Activated CD4-positive, alpha-beta T cell treated with anti-CD3 and anti-CD28 coated beads, Interleukin-2, amount 10 ng/mL, durations not matched to agents 7 days and 5 days (primary cell): ENCODE results near the gene GAPVD1. TPM values are rescaled to one million over a fixed set of nuclear protein-coding genes. Genes with fewer than 3 reads are reported as not detected.

ENCODE experiments used
- CTCF ChIA-PET: fragments of 350-600 bp; sonication (Branson Sonifier 250); formaldehyde crosslinking; loops from one replicate; lab custom pipeline; 2021; ENCODE audit warnings: antibody characterized with exemption; lab: Charles Lee
- POLR2A ChIA-PET: fragments of 350-600 bp; sonication (Branson Sonifier 250); formaldehyde crosslinking; loops from one replicate; lab custom pipeline; 2021; ENCODE audit warnings: antibody characterized with exemption; lab: Charles Lee
- DNase-seq: peaks from one replicate; pipeline ENCODE4 v3.0.0-alpha.2; 2020
- H3K27ac Mint-ChIP-seq: one replicate; pipeline ENCODE4 v1.8.0; 2021; ENCODE audit warnings: mild to moderate bottlenecking, moderate library complexity, mixed read lengths
- H3K27me3 Mint-ChIP-seq: one replicate; pipeline ENCODE4 v1.8.0; 2021; ENCODE audit warnings: mixed read lengths
- H3K36me3 Mint-ChIP-seq: one replicate; pipeline ENCODE4 v1.8.0; 2021; ENCODE audit warnings: low read depth, mixed read lengths
- H3K4me1 Mint-ChIP-seq: one replicate; pipeline ENCODE4 v1.8.0; 2021; ENCODE audit warnings: mixed read lengths
- H3K4me3 Mint-ChIP-seq: one replicate; pipeline ENCODE4 v1.8.0; 2021; ENCODE audit warnings: mild to moderate bottlenecking, moderate library complexity, mixed read lengths
- H3K9me3 Mint-ChIP-seq: one replicate; pipeline ENCODE4 v1.8.0; 2021; ENCODE audit warnings: mixed read lengths
- total RNA-seq, 2 experiments: library from RNA; stranded (reverse); gene quantifications; one replicate each; pipeline ENCODE4 v1.2.3, GENCODE V29; 2021

Gene GAPVD1
- total RNA-seq, 2 experiments from 2014 or later, result 49.7 to 53.6 TPM

DNA sequence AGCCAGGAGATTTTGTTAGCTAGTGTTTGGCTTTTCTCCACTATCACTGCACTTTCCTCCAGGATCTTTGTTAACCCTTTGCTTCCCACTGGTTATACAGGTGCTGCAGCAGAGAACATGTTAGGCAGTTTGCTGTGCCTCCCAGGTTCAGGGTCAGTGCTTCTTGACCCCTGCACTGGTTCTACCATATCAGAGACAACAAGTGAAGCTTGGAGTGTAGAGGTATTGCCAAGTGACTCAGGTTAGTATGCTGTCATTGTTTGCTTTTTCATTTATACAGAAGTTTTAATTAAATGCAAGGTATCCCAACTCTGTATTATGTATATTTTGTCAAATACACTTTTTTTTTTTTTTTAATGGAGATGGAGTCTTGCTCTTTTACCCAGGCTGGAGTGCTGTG is 68.4 kb downstream of the GAPVD1 start:
- Mint-ChIP-seq H3K4me3 (no peak overlapping the region), H3K36me3 (peaks cover 52% of the 10 kb centered on the region), H3K9me3 (no peaks in the 10 kb centered on the region), H3K27me3 (no peaks in the 10 kb centered on the region), H3K4me1 (peaks cover 10% of the 10 kb centered on the region), H3K27ac (no peak overlapping the region)
- POLR2A ChIA-PET, result no interaction called here
- no peak for DNase-seq
- CTCF ChIA-PET, result interaction anchor here (0.6 kb wide), 1 partner anchor 13 kb away, joined by 5 read pairs; no protein-coding TSS in a partner anchor

DNA sequence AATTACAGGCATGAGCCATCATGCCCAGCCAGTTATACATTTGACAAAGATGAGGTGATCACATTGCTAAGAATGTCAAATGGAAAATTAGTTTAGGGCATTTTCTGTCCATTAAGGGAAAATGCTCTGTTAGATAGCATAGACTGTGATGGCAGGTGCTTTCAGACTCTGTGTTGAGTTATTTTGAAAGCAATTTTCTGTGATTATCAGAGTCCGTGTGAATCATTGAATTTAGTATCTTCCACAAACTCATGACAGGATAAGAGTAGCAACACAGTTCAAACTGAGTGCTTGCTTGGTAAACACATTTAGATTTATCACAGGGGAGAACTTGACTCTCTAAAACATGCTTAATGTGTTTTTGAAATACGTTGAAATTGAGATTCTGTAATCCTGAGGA is 69.0 kb downstream of the GAPVD1 start:
- H3K4me1 Mint-ChIP-seq, result peaks cover 10% of the 10 kb centered on the region
- CTCF ChIA-PET, result interaction anchor here (0.7 to 1.1 kb wide), 2 partner anchors 32 to 477 kb away, joined by 3 read pairs; partner anchors contain the start of gene WDR38
- no peaks in the 10 kb centered on the region for H3K9me3 Mint-ChIP-seq
- POLR2A ChIA-PET, result no interaction called here
- H3K4me3 Mint-ChIP-seq, result no peak overlapping the region
- DNase-seq, result no peak
- H3K27me3 Mint-ChIP-seq, result no peaks in the 10 kb centered on the region
- H3K36me3 Mint-ChIP-seq, result peaks cover 50% of the 10 kb centered on the region
- no peak overlapping the region for H3K27ac Mint-ChIP-seq

DNA sequence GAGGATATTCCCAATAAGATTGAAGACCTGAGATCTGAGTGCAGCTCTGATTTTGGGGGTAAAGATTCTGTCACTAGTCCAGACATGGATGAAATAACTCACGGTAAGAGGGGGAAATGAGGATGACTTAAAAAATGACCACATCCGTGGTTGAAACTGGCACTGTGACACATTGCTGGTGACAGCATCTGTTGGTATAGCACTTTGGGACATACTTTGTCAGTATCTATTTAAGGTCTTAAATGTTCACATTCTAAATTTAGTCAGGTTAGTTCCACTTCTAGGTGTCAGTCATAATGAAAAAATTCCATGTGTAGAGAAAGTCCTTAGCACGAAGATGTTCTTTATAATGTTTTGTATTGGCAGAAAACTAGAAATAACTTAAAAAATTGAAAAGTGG is 70.9 kb downstream of the GAPVD1 start:
- H3K36me3 Mint-ChIP-seq, result peaks cover 46% of the 10 kb centered on the region
- CTCF ChIA-PET, result interaction anchor here (0.6 to 1.2 kb wide), 4 partner anchors 11 to 73 kb away, joined by 3 to 5 read pairs (median 4); no protein-coding TSS in a partner anchor
- POLR2A ChIA-PET, result no interaction called here
- DNase-seq, result peak; percentile 27
- H3K27ac Mint-ChIP-seq, result peak overlapping the region; percentile 20
- H3K27me3 Mint-ChIP-seq, result no peaks in the 10 kb centered on the region
- H3K9me3 Mint-ChIP-seq, result no peaks in the 10 kb centered on the region
- no peak overlapping the region for H3K4me3 Mint-ChIP-seq
- H3K4me1 Mint-ChIP-seq, result peaks cover 10% of the 10 kb centered on the region

DNA sequence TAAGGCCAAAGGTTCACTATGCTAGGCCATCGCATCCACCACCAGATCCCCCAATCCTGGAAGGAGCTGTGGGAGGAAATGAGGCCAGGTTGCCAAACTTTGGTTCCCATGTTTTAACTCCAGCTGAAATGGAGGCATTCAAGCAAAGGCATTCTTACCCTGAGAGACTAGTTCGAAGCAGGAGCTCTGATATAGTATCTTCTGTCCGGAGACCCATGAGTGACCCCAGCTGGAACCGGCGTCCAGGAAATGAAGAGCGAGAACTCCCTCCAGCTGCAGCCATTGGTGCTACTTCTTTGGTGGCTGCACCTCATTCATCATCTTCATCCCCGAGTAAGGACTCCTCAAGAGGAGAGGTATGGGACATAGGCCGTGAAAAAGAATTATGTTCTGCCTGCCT is 75.6 kb downstream of the GAPVD1 start:
- no peak for DNase-seq
- ChIA-PET POLR2A (no interaction called here), CTCF (no interaction called here)
- Mint-ChIP-seq H3K4me3 (no peak overlapping the region), H3K36me3 (peaks cover 38% of the 10 kb centered on the region), H3K4me1 (peaks cover 4% of the 10 kb centered on the region), H3K27ac (peak overlapping the region; percentile 65), H3K9me3 (no peaks in the 10 kb centered on the region), H3K27me3 (no peaks in the 10 kb centered on the region)

DNA sequence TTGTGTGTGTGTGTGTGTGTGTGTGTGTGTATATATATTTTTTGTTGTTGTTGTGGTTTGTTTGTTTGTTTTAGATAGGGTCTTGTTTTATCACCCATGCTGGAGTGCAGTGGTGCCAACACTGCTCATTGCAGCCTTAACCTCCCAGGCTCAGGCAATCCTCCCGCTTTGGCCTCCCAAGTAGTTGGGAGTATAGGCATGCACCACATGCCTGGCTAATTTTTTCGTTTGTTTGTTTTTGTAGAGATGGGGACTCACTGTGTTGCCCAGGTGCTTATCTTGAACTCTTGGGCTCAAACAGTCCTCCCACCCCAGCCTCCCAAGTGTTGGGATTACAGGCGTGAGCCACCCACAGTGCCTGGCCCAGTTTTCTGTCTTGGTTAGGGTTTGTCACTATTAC is 77.3 kb downstream of the GAPVD1 start:
- CTCF ChIA-PET, result no interaction called here
- H3K4me3 Mint-ChIP-seq, result no peak overlapping the region
- H3K27ac Mint-ChIP-seq, result no peak overlapping the region
- no peaks in the 10 kb centered on the region for H3K9me3 Mint-ChIP-seq
- POLR2A ChIA-PET, result no interaction called here
- no peaks in the 10 kb centered on the region for H3K27me3 Mint-ChIP-seq
- no peak for DNase-seq
- H3K4me1 Mint-ChIP-seq, result no peaks in the 10 kb centered on the region
- peaks cover 33% of the 10 kb centered on the region for H3K36me3 Mint-ChIP-seq

DNA sequence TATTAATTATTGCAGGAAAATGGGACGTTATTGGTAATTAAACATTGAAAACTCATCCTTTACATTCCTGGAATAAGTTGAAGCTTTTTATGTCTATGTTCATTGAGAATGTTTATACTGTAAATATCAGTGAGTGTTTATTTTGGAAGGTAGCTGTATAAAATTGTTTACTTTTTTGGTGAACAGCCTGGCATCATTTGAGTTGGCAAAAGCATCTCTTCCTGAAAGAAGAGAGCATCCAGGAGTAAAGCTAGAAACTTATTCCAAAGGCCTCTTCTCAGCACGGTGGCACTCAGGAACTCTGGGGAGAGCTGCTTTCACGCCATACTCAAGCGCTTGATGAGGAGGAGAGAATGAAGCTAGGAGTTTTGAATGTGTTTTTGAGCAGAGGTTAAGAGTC is 79.9 kb downstream of the GAPVD1 start:
- POLR2A ChIA-PET, result no interaction called here
- H3K27me3 Mint-ChIP-seq, result no peaks in the 10 kb centered on the region
- no peaks in the 10 kb centered on the region for H3K9me3 Mint-ChIP-seq
- no peak for DNase-seq
- H3K4me3 Mint-ChIP-seq, result no peak overlapping the region
- no peaks in the 10 kb centered on the region for H3K4me1 Mint-ChIP-seq
- CTCF ChIA-PET, result interaction anchor here (0.8 kb wide), 1 partner anchor 26 kb away, joined by 4 read pairs; no protein-coding TSS in a partner anchor
- no peak overlapping the region for H3K27ac Mint-ChIP-seq
- peaks cover 29% of the 10 kb centered on the region for H3K36me3 Mint-ChIP-seq

DNA sequence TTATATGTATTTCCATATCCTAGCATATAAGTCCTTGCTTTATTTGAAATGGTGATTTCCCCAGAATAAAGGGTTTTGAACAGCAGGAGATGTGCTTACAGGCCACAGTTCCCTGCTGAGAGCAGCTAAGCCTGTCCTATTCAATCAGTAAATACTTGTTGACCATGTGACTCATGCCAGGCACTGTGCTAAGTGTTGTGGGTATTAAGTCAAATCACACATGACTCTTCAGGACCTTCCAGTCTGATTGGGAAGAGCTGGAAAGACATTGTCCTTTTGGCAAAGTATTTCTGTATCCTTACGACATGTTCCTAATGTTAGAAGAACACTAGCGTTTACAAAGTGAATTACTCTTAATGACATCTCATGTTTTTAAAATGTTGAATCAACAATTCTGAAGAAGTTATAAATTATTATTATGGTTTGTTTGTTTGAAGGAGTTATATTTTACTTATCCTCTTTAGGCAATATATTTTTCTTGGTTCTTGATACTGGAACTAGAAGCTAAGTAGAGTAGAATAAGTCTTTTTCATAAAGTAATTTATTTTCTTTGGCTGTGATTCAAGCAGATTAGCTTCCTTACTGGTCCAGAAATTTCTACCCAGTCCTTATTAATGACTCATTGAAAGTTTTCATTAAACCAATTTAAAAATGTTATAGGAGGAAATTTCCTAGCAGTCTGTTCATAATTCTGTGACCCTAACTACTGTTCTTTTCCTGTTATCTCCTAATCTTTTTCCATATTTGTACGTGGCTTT is 82.1 kb downstream of the GAPVD1 start:
- no peak overlapping the region for H3K27ac Mint-ChIP-seq
- no peaks in the 10 kb centered on the region for H3K4me1 Mint-ChIP-seq
- H3K27me3 Mint-ChIP-seq, result no peaks in the 10 kb centered on the region
- POLR2A ChIA-PET, result no interaction called here
- peaks cover 38% of the 10 kb centered on the region for H3K36me3 Mint-ChIP-seq
- H3K9me3 Mint-ChIP-seq, result no peaks in the 10 kb centered on the region
- no peak for DNase-seq
- H3K4me3 Mint-ChIP-seq, result no peak overlapping the region
- CTCF ChIA-PET, result interaction anchor here (0.6 to 1.6 kb wide), 4 partner anchors 8 to 63 kb away, joined by 3 to 4 read pairs (median 3); no protein-coding TSS in a partner anchor

DNA sequence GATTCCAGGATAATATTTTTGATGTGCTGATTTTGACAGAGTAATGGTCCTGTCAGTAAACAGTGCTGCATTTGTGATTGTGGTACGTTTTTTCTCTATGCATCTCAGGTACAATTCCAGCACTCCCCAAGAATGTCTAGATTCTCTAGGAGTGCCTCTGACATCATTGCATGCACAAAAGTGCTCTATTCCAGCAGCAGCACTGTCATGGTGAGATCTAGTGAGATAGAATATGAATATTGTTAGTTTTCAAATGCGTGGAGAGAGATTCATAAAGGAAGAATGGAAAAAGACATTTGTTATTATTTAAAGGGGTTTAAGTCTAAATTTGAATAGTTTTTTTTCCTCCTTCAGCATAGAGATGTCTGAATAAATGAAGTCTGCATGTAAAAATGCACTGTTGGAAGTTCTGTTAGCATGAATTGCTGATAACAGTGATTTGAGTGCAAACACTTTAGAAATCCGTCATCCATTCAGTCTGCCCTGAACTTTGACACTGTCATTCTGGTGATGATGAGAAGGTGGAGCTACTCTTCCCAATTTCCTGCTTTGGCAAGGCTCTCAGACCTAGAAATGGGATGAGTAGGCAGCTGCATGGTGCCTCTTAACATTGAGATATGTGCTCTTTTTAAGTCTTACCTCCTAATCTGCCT is 84.6 kb downstream of the GAPVD1 start:
- H3K4me3 Mint-ChIP-seq, result no peak overlapping the region
- no peak for DNase-seq
- H3K9me3 Mint-ChIP-seq, result peaks cover 1% of the 10 kb centered on the region
- H3K27me3 Mint-ChIP-seq, result no peaks in the 10 kb centered on the region
- H3K27ac Mint-ChIP-seq, result no peak overlapping the region
- ChIA-PET CTCF (interaction anchor here (0.6 to 1.0 kb wide), 2 partner anchors 24 to 360 kb away, joined by 3 read pairs; partner anchors contain the start of gene MAPKAP1), POLR2A (no interaction called here)
- H3K36me3 Mint-ChIP-seq, result peaks cover 59% of the 10 kb centered on the region
- H3K4me1 Mint-ChIP-seq, result no peaks in the 10 kb centered on the region

DNA sequence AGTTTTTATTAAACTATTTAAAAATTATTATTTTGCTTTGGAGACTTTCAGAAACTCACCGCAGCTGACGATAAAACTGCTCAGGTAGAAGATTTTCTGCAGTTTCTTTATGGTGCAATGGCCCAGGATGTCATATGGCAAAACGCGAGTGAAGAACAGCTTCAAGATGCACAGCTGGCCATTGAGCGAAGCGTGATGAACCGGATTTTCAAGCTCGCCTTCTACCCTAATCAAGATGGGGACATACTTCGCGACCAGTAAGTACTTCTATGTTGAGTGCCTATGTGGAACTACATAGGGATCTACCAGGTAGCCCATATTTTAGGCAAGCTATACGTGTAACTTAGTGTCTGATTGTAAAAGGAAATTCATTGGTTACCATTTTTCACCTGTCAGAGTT is 94.0 kb downstream of the GAPVD1 start:
- Mint-ChIP-seq H3K36me3 (peaks cover 59% of the 10 kb centered on the region), H3K27ac (no peak overlapping the region), H3K27me3 (no peaks in the 10 kb centered on the region), H3K9me3 (peaks cover 3% of the 10 kb centered on the region), H3K4me3 (no peak overlapping the region), H3K4me1 (peaks cover 3% of the 10 kb centered on the region)
- POLR2A ChIA-PET, result no interaction called here
- CTCF ChIA-PET, result interaction anchor here (0.7 kb wide), 1 partner anchor 94 kb away, joined by 3 read pairs; the partner anchor contains the start of gene GAPVD1
- no peak for DNase-seq

DNA sequence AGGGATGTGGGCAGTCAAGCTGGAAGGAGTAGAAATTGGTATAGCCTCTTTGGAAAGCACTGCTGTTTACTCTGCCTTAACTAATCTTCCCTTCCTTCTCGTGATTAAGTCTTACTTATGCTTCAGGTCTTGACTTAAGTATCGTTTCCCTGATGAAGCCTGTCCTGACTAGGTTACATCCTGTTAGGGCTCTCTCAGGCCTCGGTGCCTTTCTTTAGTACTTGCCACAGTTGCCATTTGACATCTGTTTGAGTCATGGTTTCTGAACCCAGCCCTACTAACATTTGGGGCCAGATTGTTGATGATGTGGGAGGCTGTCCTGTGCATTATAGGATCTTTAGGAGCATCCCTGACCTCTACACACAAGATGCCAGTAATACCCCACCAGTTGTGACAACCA is 94.4 kb downstream of the GAPVD1 start:
- DNase-seq, result no peak
- Mint-ChIP-seq H3K27me3 (no peaks in the 10 kb centered on the region), H3K27ac (no peak overlapping the region), H3K4me3 (no peak overlapping the region), H3K9me3 (peaks cover 3% of the 10 kb centered on the region), H3K4me1 (peaks cover 3% of the 10 kb centered on the region), H3K36me3 (peaks cover 57% of the 10 kb centered on the region)
- ChIA-PET CTCF (no interaction called here), POLR2A (no interaction called here)

DNA sequence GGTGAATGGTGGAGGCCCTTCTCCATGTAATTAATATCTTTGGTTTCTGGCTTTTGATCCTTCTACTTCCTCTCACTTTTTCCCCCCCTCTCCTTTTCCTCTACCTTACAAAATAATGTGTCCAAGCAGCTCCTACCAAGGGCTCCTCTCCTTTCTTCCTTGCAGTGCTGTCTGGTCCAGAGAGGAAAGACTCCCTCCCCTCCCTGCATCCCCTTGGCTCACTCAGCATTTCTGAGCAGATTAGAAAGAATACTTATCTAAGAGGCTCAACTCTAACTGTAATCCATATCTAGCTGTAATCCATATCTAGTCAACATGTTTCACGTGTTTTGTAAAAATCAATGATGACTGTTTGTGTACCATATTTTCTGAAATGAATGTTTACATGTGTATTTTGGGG is 97.4 kb downstream of the GAPVD1 start:
- ChIA-PET CTCF (no interaction called here), POLR2A (no interaction called here)
- no peaks in the 10 kb centered on the region for H3K9me3 Mint-ChIP-seq
- H3K27ac Mint-ChIP-seq, result peak overlapping the region; percentile 76
- no peak for DNase-seq
- H3K36me3 Mint-ChIP-seq, result peaks cover 45% of the 10 kb centered on the region
- H3K4me1 Mint-ChIP-seq, result peaks cover 15% of the 10 kb centered on the region
- H3K4me3 Mint-ChIP-seq, result no peak overlapping the region
- no peaks in the 10 kb centered on the region for H3K27me3 Mint-ChIP-seq

DNA sequence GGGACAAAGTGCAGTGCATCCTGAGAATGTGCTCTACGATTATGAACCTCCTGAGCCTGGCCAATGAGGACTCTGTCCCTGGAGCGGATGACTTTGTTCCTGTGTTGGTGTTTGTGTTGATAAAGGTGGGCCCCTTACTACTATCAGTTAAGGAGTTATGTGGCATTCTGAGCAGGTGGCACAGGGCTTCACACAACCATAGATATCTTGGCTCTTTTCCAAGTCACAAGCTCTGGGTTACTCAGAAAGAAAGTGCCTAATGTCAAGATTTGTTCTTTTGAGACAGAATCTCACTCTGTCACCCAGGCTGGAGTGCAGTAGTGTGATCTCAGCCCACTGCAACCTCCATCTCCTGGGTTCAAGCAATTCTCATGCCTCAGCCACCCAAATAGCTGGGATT is 99.0 kb downstream of the GAPVD1 start:
- Mint-ChIP-seq H3K27me3 (no peaks in the 10 kb centered on the region), H3K36me3 (peaks cover 40% of the 10 kb centered on the region), H3K9me3 (no peaks in the 10 kb centered on the region), H3K27ac (peak overlapping the region; percentile 5), H3K4me1 (peaks cover 15% of the 10 kb centered on the region), H3K4me3 (no peak overlapping the region)
- ChIA-PET POLR2A (no interaction called here), CTCF (no interaction called here)
- no peak for DNase-seq
